CD4-positive, alpha-beta T cell treated with Interferon gamma for 1 hour (primary cell): Measurements from ENCODE around the gene AGBL1.
"Not testable (repeated sequence)": the region's sequence is repeated elsewhere in the genome, so short reads cannot be mapped to it uniquely, and the experiment has no call there.

Source experiments
- DNase-seq: peaks from one replicate; pipeline ENCODE4 v3.0.0-alpha.2; 2020

AGBL1 gene

GRCh38 chr15:86846036-86846435 lies 766.4 kb downstream of the AGBL1 start:
- no peak for DNase-seq

GRCh38 chr15:86849136-86849535 lies 769.5 kb downstream of the AGBL1 start:
- no peak for DNase-seq

GRCh38 chr15:86849558-86850285 lies 770.1 kb downstream of the AGBL1 start:
- DNase-seq = no peak

GRCh38 chr15:86850939-86851338 lies 771.3 kb downstream of the AGBL1 start:
- no peak for DNase-seq

- DNase-seq = no peak
These were observed 773.1 kb downstream of the AGBL1 start for GRCh38 chr15:86852741-86853140.

- no peak for DNase-seq
These were observed 774.5 kb downstream of the AGBL1 start for GRCh38 chr15:86854176-86854575.

- no peak for DNase-seq
These were observed 775.9 kb downstream of the AGBL1 start for GRCh38 chr15:86855307-86856291.

GRCh38 chr15:86857701-86858100 lies 778.0 kb downstream of the AGBL1 start:
- DNase-seq = no peak

- no peak for DNase-seq
These were observed 783.7 kb downstream of the AGBL1 start for GRCh38 chr15:86863226-86863915.

- DNase-seq = no peak
These were observed 786.2 kb downstream of the AGBL1 start for GRCh38 chr15:86865920-86866319.

GRCh38 chr15:86870846-86871245 lies 791.2 kb downstream of the AGBL1 start:
- DNase-seq = no peak

- no peak for DNase-seq
These were observed 792.3 kb downstream of the AGBL1 start for GRCh38 chr15:86871964-86872363.

- no peak for DNase-seq
These were observed 793.1 kb downstream of the AGBL1 start for GRCh38 chr15:86872782-86873181.

GRCh38 chr15:86875067-86875466 lies 795.4 kb downstream of the AGBL1 start:
- no peak for DNase-seq

- no peak for DNase-seq
These were observed 796.8 kb downstream of the AGBL1 start for GRCh38 chr15:86876387-86876944.

- no peak for DNase-seq
These were observed 797.5 kb downstream of the AGBL1 start for GRCh38 chr15:86877171-86877631.

GRCh38 chr15:86878844-86879243 lies 799.2 kb downstream of the AGBL1 start:
- DNase-seq = not testable (repeated sequence)

GRCh38 chr15:86879250-86880229 lies 799.9 kb downstream of the AGBL1 start:
- DNase-seq = no peak

GRCh38 chr15:86885616-86886015 lies 805.9 kb downstream of the AGBL1 start:
- DNase-seq = no peak

GRCh38 chr15:86892774-86893449 lies 813.2 kb downstream of the AGBL1 start:
- no peak for DNase-seq

GRCh38 chr15:86894269-86894668 lies 814.6 kb downstream of the AGBL1 start:
- DNase-seq = no peak
